Measurements from ENCODE around the gene CCDC183. TPM values are rescaled to one million over a fixed set of nuclear protein-coding genes. Genes with fewer than 3 reads are reported as not detected.
"Not testable (repeated sequence)": the region's sequence is repeated elsewhere in the genome, so short reads cannot be mapped to it uniquely, and the experiment has no call there.

CCDC183 gene
- total RNA-seq, 1 donor, result under 0.01 TPM

DNA sequence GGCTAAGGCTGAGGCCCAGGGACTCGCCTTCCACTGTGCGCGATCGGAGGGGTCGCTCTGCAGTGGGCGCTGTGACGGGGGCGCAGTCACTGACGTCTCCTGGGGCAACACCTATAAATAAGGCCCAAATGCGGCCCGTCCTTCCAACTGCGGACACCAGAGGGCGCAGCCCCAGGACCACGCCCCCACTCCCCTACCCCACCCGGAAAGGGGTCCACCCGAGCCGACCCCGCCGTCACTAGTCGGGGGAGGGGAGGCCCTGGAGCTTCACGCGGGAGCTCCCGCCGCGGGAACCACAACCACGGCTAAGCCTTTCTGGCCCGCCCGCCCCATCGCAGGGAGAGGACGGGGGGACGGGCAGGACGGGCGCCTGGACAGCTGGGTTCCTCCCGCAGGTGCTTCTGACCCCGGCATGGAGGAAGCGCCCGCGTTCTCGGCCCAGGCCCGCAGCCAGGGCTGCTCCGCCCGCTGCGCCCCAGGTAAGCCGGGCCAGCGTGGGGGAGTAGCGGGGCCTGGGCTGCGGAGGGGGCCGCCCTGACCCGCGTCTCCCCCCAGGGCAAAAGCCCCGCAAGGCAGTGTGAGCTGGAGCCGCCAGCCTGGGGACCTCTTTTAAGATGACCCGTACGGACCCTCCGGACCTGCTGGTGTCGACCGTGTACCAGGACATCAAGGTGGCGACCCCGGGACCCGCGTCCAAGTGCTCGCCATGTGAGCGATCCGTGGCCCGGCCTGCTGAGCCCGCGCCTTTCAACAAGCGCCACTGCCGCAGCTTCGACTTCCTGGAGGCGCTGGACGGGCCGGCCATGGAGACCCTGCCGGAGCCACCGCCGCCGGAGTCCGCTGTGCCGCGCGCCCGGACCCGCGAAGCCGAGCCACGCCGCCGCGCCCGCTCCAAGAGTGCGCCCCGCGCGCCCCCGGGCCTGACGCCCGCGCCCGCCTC is 47.9 kb downstream of the CCDC183 start:
- Histone ChIP-seq H3K4me1 (ENCODE audit: insufficient read depth, low read length) (peaks cover 18% of the 10 kb centered on the region), H3K27me3 (ENCODE audit: insufficient read depth, low read length) (peaks cover 16% of the 10 kb centered on the region)
- not testable (repeated sequence) for H2AFZ ChIP-seq (ENCODE audit: low read length); H3K4me3 ChIP-seq (ENCODE audit: insufficient read depth, low read length); DNase-seq (ENCODE audit: insufficient read length, low spot score, missing footprints); H3K9me3 ChIP-seq (ENCODE audit: low read depth, low read length); H3K36me3 ChIP-seq (ENCODE audit: insufficient read depth, low read length); H3K4me2 ChIP-seq (ENCODE audit: insufficient read depth, low read length); H4K20me1 ChIP-seq (ENCODE audit: insufficient read depth, low read length); H3K27ac ChIP-seq (ENCODE audit: low read depth, low read length); H3K79me2 ChIP-seq (ENCODE audit: insufficient read depth, low read length)
- TF ChIP-seq, protein P1, sequence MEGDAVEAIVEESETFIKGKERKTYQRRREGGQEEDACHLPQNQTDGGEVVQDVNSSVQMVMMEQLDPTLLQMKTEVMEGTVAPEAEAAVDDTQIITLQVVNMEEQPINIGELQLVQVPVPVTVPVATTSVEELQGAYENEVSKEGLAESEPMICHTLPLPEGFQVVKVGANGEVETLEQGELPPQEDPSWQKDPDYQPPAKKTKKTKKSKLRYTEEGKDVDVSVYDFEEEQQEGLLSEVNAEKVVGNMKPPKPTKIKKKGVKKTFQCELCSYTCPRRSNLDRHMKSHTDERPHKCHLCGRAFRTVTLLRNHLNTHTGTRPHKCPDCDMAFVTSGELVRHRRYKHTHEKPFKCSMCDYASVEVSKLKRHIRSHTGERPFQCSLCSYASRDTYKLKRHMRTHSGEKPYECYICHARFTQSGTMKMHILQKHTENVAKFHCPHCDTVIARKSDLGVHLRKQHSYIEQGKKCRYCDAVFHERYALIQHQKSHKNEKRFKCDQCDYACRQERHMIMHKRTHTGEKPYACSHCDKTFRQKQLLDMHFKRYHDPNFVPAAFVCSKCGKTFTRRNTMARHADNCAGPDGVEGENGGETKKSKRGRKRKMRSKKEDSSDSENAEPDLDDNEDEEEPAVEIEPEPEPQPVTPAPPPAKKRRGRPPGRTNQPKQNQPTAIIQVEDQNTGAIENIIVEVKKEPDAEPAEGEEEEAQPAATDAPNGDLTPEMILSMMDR (IDR thresholded peaks at IDR 0.05; ENCODE audit: extremely low read depth, low read depth, low read length), result peak; percentile 27

DNA sequence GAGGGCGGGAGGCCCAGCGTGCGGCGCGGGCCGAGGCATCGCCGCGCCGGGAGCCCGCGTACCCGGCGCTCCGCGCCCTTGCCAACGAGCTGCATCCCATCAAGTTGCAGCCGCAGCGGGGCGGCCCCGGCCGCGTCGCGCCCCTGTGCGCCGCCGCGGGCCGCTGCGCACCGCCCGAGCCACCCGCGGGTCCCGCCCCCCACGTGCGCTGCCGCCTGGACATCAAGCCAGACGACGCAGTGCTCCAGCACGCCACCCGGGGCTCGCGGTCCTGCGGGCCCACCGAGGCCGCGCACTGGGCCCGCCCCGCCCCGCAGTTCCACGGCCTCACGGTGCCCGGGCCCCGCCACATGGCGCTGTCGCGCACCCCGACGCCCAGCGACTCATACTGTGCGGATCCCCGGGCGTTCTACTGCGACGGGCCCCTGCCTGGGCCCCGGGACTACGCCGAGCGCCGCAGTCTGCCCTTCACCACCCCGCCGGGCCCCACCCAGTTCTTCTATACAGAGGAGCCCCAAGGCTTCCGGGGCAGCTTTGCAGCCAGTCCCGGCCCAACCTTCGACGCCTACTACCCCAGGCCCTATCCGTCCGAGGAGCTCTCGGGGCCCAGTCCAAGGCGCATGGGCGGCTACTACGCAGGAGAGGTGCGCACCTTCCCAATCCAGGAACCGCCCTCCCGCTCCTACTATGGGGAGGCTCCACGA is 48.8 kb downstream of the CCDC183 start:
- peaks cover 21% of the 10 kb centered on the region for H3K4me1 ChIP-seq (ENCODE audit: insufficient read depth, low read length)
- no peak overlapping the region for H2AFZ ChIP-seq (ENCODE audit: low read length)
- peaks cover 16% of the 10 kb centered on the region for H3K27me3 ChIP-seq (ENCODE audit: insufficient read depth, low read length)
- H3K4me3 ChIP-seq (ENCODE audit: insufficient read depth, low read length), result no peak overlapping the region
- peaks cover 3% of the 10 kb centered on the region for H3K79me2 ChIP-seq (ENCODE audit: insufficient read depth, low read length)
- H3K4me2 ChIP-seq (ENCODE audit: insufficient read depth, low read length), result no peak overlapping the region
- H3K27ac ChIP-seq (ENCODE audit: low read depth, low read length), result no peak overlapping the region
- H3K9me3 ChIP-seq (ENCODE audit: low read depth, low read length), result no peaks in the 10 kb centered on the region
- TF ChIP-seq, protein P1 (IDR thresholded peaks at IDR 0.05; ENCODE audit: extremely low read depth, low read depth, low read length), result no peak
- H4K20me1 ChIP-seq (ENCODE audit: insufficient read depth, low read length), result peaks cover 6% of the 10 kb centered on the region
- DNase-seq (ENCODE audit: insufficient read length, low spot score, missing footprints), result no peak
- no peaks in the 10 kb centered on the region for H3K36me3 ChIP-seq (ENCODE audit: insufficient read depth, low read length)

DNA sequence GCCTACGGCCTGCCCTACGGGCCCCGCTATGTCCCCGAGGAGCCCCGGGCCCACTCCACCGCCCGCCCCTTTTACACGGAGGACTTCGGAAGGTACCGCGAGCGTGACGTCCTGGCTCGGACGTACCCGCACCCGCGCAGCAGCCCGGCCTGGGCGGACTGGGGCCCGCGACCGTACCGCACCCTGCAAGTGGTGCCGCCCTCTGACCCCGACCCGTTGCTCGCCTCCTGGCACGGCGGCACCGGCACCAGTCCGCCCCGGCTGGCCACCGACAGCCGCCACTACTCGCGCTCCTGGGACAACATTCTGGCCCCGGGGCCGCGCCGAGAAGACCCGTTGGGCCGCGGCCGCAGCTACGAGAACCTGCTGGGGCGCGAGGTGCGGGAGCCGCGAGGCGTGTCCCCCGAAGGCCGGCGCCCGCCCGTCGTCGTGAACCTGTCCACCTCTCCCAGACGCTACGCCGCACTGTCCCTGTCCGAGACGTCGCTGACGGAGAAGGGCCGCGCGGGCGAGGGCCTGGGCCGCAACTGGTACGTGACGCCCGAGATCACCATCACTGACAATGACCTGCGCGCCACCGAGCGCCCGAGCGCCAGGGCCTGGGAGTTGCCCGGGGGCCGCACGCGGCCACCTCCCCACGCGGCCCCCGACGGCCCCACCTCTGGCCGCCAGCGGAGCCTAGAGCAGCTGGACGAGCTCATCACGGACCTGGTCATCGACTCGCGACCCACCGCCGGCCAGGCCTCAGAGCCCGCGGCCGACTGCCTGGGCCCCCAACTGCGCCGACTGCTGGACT is 49.5 kb downstream of the CCDC183 start:
- DNase-seq (ENCODE audit: insufficient read length, low spot score, missing footprints), result no peak
- Histone ChIP-seq H3K4me1 (ENCODE audit: insufficient read depth, low read length) (peaks cover 27% of the 10 kb centered on the region), H3K9me3 (ENCODE audit: low read depth, low read length) (no peaks in the 10 kb centered on the region)

More for the DNA sequence above, 49.5 kb downstream of the CCDC183 start:
- TF ChIP-seq, protein P1 (IDR thresholded peaks at IDR 0.05; ENCODE audit: extremely low read depth, low read depth, low read length), result no peak
- H3K36me3 ChIP-seq (ENCODE audit: insufficient read depth, low read length), result peaks cover 5% of the 10 kb centered on the region
- no peak overlapping the region for H3K27ac ChIP-seq (ENCODE audit: low read depth, low read length)
- no peak overlapping the region for H3K4me2 ChIP-seq (ENCODE audit: insufficient read depth, low read length)
- no peak overlapping the region for H2AFZ ChIP-seq (ENCODE audit: low read length)
- H3K4me3 ChIP-seq (ENCODE audit: insufficient read depth, low read length), result no peak overlapping the region
- H3K27me3 ChIP-seq (ENCODE audit: insufficient read depth, low read length), result peaks cover 16% of the 10 kb centered on the region
- peaks cover 13% of the 10 kb centered on the region for H4K20me1 ChIP-seq (ENCODE audit: insufficient read depth, low read length)
- H3K79me2 ChIP-seq (ENCODE audit: insufficient read depth, low read length), result peaks cover 7% of the 10 kb centered on the region

Data from osteoblast (primary cell).